ENCODE measurements around the gene TRIM72.

- TF ChIP-seq, protein P1, sequence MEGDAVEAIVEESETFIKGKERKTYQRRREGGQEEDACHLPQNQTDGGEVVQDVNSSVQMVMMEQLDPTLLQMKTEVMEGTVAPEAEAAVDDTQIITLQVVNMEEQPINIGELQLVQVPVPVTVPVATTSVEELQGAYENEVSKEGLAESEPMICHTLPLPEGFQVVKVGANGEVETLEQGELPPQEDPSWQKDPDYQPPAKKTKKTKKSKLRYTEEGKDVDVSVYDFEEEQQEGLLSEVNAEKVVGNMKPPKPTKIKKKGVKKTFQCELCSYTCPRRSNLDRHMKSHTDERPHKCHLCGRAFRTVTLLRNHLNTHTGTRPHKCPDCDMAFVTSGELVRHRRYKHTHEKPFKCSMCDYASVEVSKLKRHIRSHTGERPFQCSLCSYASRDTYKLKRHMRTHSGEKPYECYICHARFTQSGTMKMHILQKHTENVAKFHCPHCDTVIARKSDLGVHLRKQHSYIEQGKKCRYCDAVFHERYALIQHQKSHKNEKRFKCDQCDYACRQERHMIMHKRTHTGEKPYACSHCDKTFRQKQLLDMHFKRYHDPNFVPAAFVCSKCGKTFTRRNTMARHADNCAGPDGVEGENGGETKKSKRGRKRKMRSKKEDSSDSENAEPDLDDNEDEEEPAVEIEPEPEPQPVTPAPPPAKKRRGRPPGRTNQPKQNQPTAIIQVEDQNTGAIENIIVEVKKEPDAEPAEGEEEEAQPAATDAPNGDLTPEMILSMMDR (IDR thresholded peaks at IDR 0.05; ENCODE audit: insufficient read depth, low read length, poor library complexity, severe bottlenecking) = no peak
- TF ChIP-seq EZH2phosphoT487 (conservative IDR thresholded peaks at IDR 0.05; ENCODE audit: low read length) = no peak
Observed at GRCh38 chr16:31192856-31193642, 20.9 kb upstream of the TRIM72 start.

Data from SU-DHL-6 (cell line).